HCT116 (cell line): ENCODE data around the gene CC2D2B. TPM values are rescaled to one million over a fixed set of nuclear protein-coding genes. Genes with fewer than 3 reads are reported as not detected.

Source experiments
- ATAC-seq: fragments of 200-7000 bp; cut with Tn5 transposase; 2 replicates; pipeline ENCODE4 v1.9.1; 2020; ENCODE audit warnings: mild to moderate bottlenecking, moderate library complexity
- BruUV-seq: library from RNA; stranded (reverse); fragments of 400-500 nt; replicated peaks from 2 replicates; lab custom pipeline; 2021; lab: Mats Ljungman, UMichigan
- CTCF ChIA-PET: fragments of 300-600 bp; sonication (Branson Sonifier 250); formaldehyde crosslinking; loops from one replicate; lab custom pipeline; 2021; ENCODE audit warnings: antibody characterized with exemption; lab: Charles Lee
- POLR2A ChIA-PET: fragments of 300-600, 350-600 bp; sonication (Branson Sonifier 250); formaldehyde crosslinking; loops from one replicate; lab custom pipeline; 2021; ENCODE audit warnings: antibody characterized with exemption; lab: Charles Lee
- RAD21 ChIA-PET, 2 experiments: fragments of 300-600 bp; sonication (Branson Sonifier 250); formaldehyde crosslinking; loops; one replicate each; lab custom pipeline; 2023; ENCODE audit warnings: low total read pairs in 2 of 2; ENCODE audit not compliant: uncharacterized antibody in 2 of 2, unreplicated experiment in 2 of 2, low non-redundant PET in 1 of 2; lab: Charles Lee
- DNase-seq: peaks from one replicate; pipeline ENCODE4 v3.0.0-alpha.2; 2010; ENCODE audit warnings: low read depth, low spot score
- H2AFZ ChIP-seq: fragments of 200-600 bp; shearing (Covaris generic), sonication (generic); 2 replicates; pipeline ENCODE4 v1.6.1; 2017; ENCODE audit warnings: low read depth, mixed run types, mixed read lengths, antibody characterized with exemption, low read length; ENCODE audit not compliant: poor library complexity, severe bottlenecking
- H3K27ac ChIP-seq: 2 replicates; pipeline ENCODE4 v1.5.1; 2012; ENCODE audit warnings: low read depth, low read length
- H3K27me3 ChIP-seq: fragments of 200-600 bp; sonication (generic); 2 replicates; pipeline ENCODE4 v1.6.1; 2016; ENCODE audit warnings: mixed run types, low read length, mixed read lengths; ENCODE audit not compliant: insufficient read depth
- H3K36me3 ChIP-seq, 2 experiments: fragments of 200-500 bp in 1 of 2; fragments of 200-600 bp in 1 of 2; sonication (Bioruptor generic) in 1 of 2; sonication (generic) in 1 of 2; 2 replicates each; pipeline versions ENCODE4 v1.5.1 to v1.6.1; 2014 to 2016; ENCODE audit warnings: low read length in 2 of 2, inconsistent platforms in 1 of 2, mixed read lengths in 1 of 2, mixed run types in 1 of 2; ENCODE audit not compliant: insufficient read depth in 2 of 2, control insufficient read depth in 1 of 2
- H3K4me1 ChIP-seq, 2 experiments: fragments of 200-600 bp in 1 of 2; sonication (generic) in 1 of 2; 2 replicates each; pipeline versions ENCODE4 v1.5.1 to v1.6.1; 2012 to 2017; ENCODE audit warnings: low read length in 2 of 2, inconsistent platforms in 1 of 2, mild to moderate bottlenecking in 1 of 2, mixed read lengths in 1 of 2, mixed run types in 1 of 2, moderate library complexity in 1 of 2; ENCODE audit not compliant: insufficient read depth in 2 of 2, control insufficient read depth in 1 of 2
- H3K4me2 ChIP-seq: fragments of 200-600 bp; sonication (generic); 2 replicates; pipeline ENCODE4 v1.6.1; 2017; ENCODE audit warnings: mixed run types, low read length, mixed read lengths
- H3K4me3 ChIP-seq, 2 experiments: fragments of 200-600 bp in 1 of 2; sonication (generic) in 1 of 2; replicated peaks in 1 of 2; 2 replicates each; pipeline ENCODE4 v1.5.1; 2011 to 2016; ENCODE audit warnings: low read length in 2 of 2, control low read depth in 1 of 2, low read depth in 1 of 2, mild to moderate bottlenecking in 1 of 2, mixed read lengths in 1 of 2, mixed run types in 1 of 2
- H3K79me2 ChIP-seq: fragments of 200-600 bp; sonication (generic); 2 replicates; pipeline ENCODE4 v1.6.1; 2017; ENCODE audit warnings: mild to moderate bottlenecking, mixed run types, low read length, moderate library complexity, mixed read lengths; ENCODE audit not compliant: insufficient read depth
- H3K9ac ChIP-seq: fragments of 200-600 bp; sonication (generic); 2 replicates; pipeline ENCODE4 v1.6.1; 2016; ENCODE audit warnings: low read length, mixed read lengths
- H3K9me2 ChIP-seq: fragments of 200-600 bp; sonication (generic), shearing (Covaris generic); 2 replicates; pipeline ENCODE4 v1.6.1; 2017; ENCODE audit warnings: mixed run types, mild to moderate bottlenecking, moderate library complexity; ENCODE audit not compliant: insufficient read depth
- H3K9me3 ChIP-seq, 2 experiments: fragments of 200-500 bp in 1 of 2; fragments of 200-600 bp in 1 of 2; sonication (Bioruptor generic) in 1 of 2; sonication (generic) in 1 of 2; 2 replicates each; pipeline ENCODE4 v1.6.1; 2014 to 2017; ENCODE audit warnings: low read length in 2 of 2, mixed read lengths in 2 of 2, inconsistent platforms in 1 of 2, low read depth in 1 of 2, mild to moderate bottlenecking in 1 of 2, mixed run types in 1 of 2, moderate library complexity in 1 of 2; ENCODE audit not compliant: control insufficient read depth in 1 of 2, insufficient read depth in 1 of 2
- H4K20me1 ChIP-seq: fragments of 200-600 bp; sonication (generic), shearing (Covaris generic); 2 replicates; pipeline ENCODE4 v1.6.1; 2017; ENCODE audit warnings: mixed run types, mild to moderate bottlenecking, moderate library complexity; ENCODE audit not compliant: insufficient read depth
- CBX3 ChIP-seq: IDR thresholded peaks from 2 replicates; pipeline ENCODE4 v1.6.1; 2012; ENCODE audit warnings: low read depth
- ELF1 ChIP-seq: IDR thresholded peaks from 2 replicates; pipeline ENCODE4 v1.6.1; 2012; ENCODE audit warnings: low read depth, borderline replicate concordance
- EZH2 ChIP-seq: fragments of 200-600 bp; sonication (generic); IDR thresholded peaks from 2 replicates; pipeline ENCODE4 v1.6.1; 2017; ENCODE audit warnings: antibody characterized with exemption, mixed run types
- JUND ChIP-seq: IDR thresholded peaks from 2 replicates; pipeline ENCODE4 v1.6.1; 2012
- SIN3A ChIP-seq: IDR thresholded peaks from 2 replicates; pipeline ENCODE4 v1.6.1; 2012; ENCODE audit warnings: low read depth
- TCF7L2 ChIP-seq: IDR thresholded peaks from 2 replicates; pipeline ENCODE4 v1.7.0; 2011; ENCODE audit warnings: borderline replicate concordance, inconsistent platforms; ENCODE audit not compliant: insufficient read depth, insufficient read length; ENCODE audit errors: extremely low read depth
- ZNF274 ChIP-seq: fragments of 200-500 bp; sonication (Bioruptor generic); IDR thresholded peaks from 2 replicates; pipeline ENCODE4 v1.6.1; 2014; ENCODE audit warnings: mild to moderate bottlenecking, low read depth, low read length, inconsistent platforms
- intact Hi-C: fragments of 100-400 bp; cut with micrococcal nuclease; formaldehyde crosslinking; loops from 2 replicates; pipeline ENCODE4 v1.10.0; 2022
- total RNA-seq: library from RNA; stranded (reverse); gene quantifications from one replicate; pipeline ENCODE4 v1.2.1, GENCODE V29; 2021; ENCODE audit not compliant: unreplicated experiment
- TF ChIP-seq, protein P1 (sequence below), 3 experiments: fragments of 200-600 bp in 1 of 3; sonication (generic) in 1 of 3; IDR thresholded peaks in 2 of 3; conservative IDR thresholded peaks in 1 of 3; 2 replicates each; pipeline ENCODE4 v1.5.1; 2012 to 2017; ENCODE audit warnings: low read depth in 2 of 3, low read length in 2 of 3, antibody characterized with exemption in 1 of 3, borderline replicate concordance in 1 of 3, control low read depth in 1 of 3, mild to moderate bottlenecking in 1 of 3, mixed read lengths in 1 of 3, mixed run types in 1 of 3, moderate library complexity in 1 of 3; ENCODE audit not compliant: insufficient read depth in 1 of 3
- TF ChIP-seq, protein P2 (sequence below): IDR thresholded peaks from 2 replicates; pipeline ENCODE4 v1.6.1; 2012; ENCODE audit warnings: low read depth

CC2D2B gene
- total RNA-seq, 1 experiment from 2014 or later = 0.20 TPM

- DNase-seq = no peak
- ChIA-PET RAD21 (no interaction called here), CTCF (interaction anchor here (1.0 kb wide), 1 partner anchor 8 kb away, joined by 3 read pairs; no protein-coding TSS in a partner anchor), POLR2A (no interaction called here)
- no peak for TF ChIP-seq TCF7L2
- TF ChIP-seq SIN3A = no peak
- no peak for TF ChIP-seq EZH2
- intact Hi-C loops = no loop called here
- no peaks in the 10 kb centered on the region for H3K9me2 ChIP-seq
- no peak overlapping the region for H3K4me3 ChIP-seq
- H3K36me3 ChIP-seq = peaks cover 0 to 7% of the 10 kb centered on the region in 2 experiments; a peak in 3 of 4 replicates
- H2AFZ ChIP-seq = no peak overlapping the region
- H3K9ac ChIP-seq = no peak overlapping the region
- no peaks in the 10 kb centered on the region for H3K9me3 ChIP-seq
- no peak overlapping the region for H3K4me2 ChIP-seq
- H3K27me3 ChIP-seq = no peaks in the 10 kb centered on the region
- ATAC-seq = no peak
- H3K27ac ChIP-seq = no peak overlapping the region
- no peaks in the 10 kb centered on the region for H4K20me1 ChIP-seq
- no peaks in the 10 kb centered on the region for H3K4me1 ChIP-seq
- no TSS peak for BruUV-seq
- no peaks in the 10 kb centered on the region for H3K79me2 ChIP-seq
Measured at GRCh38 chr10:95872158-95872711, 35.5 kb upstream of the CC2D2B start.

- H3K4me1 ChIP-seq = no peaks in the 10 kb centered on the region
- H3K36me3 ChIP-seq = peaks cover 0 to 7% of the 10 kb centered on the region in 2 experiments; a peak in 3 of 4 replicates
- intact Hi-C loops = no loop called here
- TF ChIP-seq ZNF274 (no peak), TCF7L2 (no peak), JUND (no peak), CBX3 (no peak), ELF1 (no peak)
- TF ChIP-seq, protein P1, sequence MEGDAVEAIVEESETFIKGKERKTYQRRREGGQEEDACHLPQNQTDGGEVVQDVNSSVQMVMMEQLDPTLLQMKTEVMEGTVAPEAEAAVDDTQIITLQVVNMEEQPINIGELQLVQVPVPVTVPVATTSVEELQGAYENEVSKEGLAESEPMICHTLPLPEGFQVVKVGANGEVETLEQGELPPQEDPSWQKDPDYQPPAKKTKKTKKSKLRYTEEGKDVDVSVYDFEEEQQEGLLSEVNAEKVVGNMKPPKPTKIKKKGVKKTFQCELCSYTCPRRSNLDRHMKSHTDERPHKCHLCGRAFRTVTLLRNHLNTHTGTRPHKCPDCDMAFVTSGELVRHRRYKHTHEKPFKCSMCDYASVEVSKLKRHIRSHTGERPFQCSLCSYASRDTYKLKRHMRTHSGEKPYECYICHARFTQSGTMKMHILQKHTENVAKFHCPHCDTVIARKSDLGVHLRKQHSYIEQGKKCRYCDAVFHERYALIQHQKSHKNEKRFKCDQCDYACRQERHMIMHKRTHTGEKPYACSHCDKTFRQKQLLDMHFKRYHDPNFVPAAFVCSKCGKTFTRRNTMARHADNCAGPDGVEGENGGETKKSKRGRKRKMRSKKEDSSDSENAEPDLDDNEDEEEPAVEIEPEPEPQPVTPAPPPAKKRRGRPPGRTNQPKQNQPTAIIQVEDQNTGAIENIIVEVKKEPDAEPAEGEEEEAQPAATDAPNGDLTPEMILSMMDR (IDR thresholded peaks at IDR 0.05 in 2 of 3, conservative IDR thresholded peaks at IDR 0.05 in 1 of 3; ENCODE audit: borderline replicate concordance in 1 of 3, insufficient read depth in 1 of 3, low read depth in 2 of 3, low read length in 2 of 3) = no peak
- TF ChIP-seq, protein P2, sequence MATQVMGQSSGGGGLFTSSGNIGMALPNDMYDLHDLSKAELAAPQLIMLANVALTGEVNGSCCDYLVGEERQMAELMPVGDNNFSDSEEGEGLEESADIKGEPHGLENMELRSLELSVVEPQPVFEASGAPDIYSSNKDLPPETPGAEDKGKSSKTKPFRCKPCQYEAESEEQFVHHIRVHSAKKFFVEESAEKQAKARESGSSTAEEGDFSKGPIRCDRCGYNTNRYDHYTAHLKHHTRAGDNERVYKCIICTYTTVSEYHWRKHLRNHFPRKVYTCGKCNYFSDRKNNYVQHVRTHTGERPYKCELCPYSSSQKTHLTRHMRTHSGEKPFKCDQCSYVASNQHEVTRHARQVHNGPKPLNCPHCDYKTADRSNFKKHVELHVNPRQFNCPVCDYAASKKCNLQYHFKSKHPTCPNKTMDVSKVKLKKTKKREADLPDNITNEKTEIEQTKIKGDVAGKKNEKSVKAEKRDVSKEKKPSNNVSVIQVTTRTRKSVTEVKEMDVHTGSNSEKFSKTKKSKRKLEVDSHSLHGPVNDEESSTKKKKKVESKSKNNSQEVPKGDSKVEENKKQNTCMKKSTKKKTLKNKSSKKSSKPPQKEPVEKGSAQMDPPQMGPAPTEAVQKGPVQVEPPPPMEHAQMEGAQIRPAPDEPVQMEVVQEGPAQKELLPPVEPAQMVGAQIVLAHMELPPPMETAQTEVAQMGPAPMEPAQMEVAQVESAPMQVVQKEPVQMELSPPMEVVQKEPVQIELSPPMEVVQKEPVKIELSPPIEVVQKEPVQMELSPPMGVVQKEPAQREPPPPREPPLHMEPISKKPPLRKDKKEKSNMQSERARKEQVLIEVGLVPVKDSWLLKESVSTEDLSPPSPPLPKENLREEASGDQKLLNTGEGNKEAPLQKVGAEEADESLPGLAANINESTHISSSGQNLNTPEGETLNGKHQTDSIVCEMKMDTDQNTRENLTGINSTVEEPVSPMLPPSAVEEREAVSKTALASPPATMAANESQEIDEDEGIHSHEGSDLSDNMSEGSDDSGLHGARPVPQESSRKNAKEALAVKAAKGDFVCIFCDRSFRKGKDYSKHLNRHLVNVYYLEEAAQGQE = no peak
- ATAC-seq = no peak
- no peak overlapping the region for H3K27ac ChIP-seq
- H3K9me3 ChIP-seq = no peaks in the 10 kb centered on the region
- CTCF ChIA-PET = interaction anchor here (1.0 kb wide), 1 partner anchor 9 kb away, joined by 3 read pairs; no protein-coding TSS in a partner anchor
- no peak overlapping the region for H3K9ac ChIP-seq
- H4K20me1 ChIP-seq = no peaks in the 10 kb centered on the region
- POLR2A ChIA-PET = no interaction called here
- no peaks in the 10 kb centered on the region for H3K9me2 ChIP-seq
- no peak overlapping the region for H3K4me2 ChIP-seq
- H3K79me2 ChIP-seq = no peaks in the 10 kb centered on the region
- BruUV-seq = no TSS peak
- H2AFZ ChIP-seq = no peak overlapping the region
- no peak overlapping the region for H3K4me3 ChIP-seq
- DNase-seq = no peak
- H3K27me3 ChIP-seq = no peaks in the 10 kb centered on the region
- RAD21 ChIA-PET = no interaction called here
Measured at GRCh38 chr10:95873139-95873538, 34.6 kb upstream of the CC2D2B start.
